ENCODE results near the gene MISP. TPM values are rescaled to one million over a fixed set of nuclear protein-coding genes. Genes with fewer than 3 reads are reported as not detected.

The MISP gene
- total and polyA plus RNA-seq, 9 of the 15 experiments (the other 6 are each of a cell fraction or from before 2014, with no cell fraction given), result 0.04 to 0.29 (median 0.05) TPM; not detected in 5

DNA sequence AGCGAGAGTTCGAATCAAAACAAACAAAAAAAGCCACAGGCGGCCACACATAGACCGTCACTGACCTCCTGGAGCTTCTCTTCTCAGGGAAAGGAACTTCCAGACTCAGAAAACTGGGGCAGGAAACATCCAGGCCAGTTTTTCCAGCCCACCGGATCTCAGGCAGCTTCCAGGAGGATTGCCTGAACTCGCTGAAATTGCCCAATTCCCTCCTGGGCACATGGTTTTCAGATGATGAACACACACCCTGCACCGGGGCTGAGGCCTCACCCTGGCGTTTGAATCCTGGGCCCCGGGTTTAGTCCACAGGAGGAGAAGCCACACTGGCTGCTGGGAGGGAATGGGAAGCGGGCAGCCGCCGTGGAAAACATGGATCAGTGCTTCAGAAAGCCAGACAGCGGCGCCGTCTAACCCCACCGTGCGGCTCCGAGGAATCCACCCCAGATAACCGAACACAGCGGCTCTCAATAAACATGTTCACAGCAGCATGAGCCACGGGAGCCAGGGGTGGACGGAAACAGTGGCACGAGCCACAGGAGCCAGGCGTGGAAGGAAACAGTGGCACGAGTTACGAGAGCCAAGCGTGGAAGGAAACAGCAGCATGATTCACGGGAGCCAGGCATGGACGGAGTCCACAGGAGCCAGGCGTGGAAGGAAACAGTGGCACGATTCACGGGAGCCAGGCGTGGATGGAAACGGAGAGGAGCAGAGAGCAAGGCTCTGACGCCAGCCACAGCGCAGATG, 28.2 kb downstream of the MISP start (continued):
- TF ChIP-seq MYBL2 (IDR thresholded peaks at IDR 0.05; ENCODE audit: low read depth) (no peak), MYBL2 (CRISPR knock-in tag; IDR thresholded peaks at IDR 0.05; ENCODE audit: borderline replicate concordance) (no peak)
- TF ChIP-seq, protein P1, sequence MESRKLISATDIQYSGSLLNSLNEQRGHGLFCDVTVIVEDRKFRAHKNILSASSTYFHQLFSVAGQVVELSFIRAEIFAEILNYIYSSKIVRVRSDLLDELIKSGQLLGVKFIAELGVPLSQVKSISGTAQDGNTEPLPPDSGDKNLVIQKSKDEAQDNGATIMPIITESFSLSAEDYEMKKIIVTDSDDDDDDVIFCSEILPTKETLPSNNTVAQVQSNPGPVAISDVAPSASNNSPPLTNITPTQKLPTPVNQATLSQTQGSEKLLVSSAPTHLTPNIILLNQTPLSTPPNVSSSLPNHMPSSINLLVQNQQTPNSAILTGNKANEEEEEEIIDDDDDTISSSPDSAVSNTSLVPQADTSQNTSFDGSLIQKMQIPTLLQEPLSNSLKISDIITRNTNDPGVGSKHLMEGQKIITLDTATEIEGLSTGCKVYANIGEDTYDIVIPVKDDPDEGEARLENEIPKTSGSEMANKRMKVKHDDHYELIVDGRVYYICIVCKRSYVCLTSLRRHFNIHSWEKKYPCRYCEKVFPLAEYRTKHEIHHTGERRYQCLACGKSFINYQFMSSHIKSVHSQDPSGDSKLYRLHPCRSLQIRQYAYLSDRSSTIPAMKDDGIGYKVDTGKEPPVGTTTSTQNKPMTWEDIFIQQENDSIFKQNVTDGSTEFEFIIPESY (CRISPR knock-in tag; IDR thresholded peaks at IDR 0.05), result peak; percentile 81
- TF ChIP-seq, protein P2, sequence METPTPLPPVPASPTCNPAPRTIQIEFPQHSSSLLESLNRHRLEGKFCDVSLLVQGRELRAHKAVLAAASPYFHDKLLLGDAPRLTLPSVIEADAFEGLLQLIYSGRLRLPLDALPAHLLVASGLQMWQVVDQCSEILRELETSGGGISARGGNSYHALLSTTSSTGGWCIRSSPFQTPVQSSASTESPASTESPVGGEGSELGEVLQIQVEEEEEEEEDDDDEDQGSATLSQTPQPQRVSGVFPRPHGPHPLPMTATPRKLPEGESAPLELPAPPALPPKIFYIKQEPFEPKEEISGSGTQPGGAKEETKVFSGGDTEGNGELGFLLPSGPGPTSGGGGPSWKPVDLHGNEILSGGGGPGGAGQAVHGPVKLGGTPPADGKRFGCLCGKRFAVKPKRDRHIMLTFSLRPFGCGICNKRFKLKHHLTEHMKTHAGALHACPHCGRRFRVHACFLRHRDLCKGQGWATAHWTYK (CRISPR knock-in tag; IDR thresholded peaks at IDR 0.05), result peak; percentile 98

DNA sequence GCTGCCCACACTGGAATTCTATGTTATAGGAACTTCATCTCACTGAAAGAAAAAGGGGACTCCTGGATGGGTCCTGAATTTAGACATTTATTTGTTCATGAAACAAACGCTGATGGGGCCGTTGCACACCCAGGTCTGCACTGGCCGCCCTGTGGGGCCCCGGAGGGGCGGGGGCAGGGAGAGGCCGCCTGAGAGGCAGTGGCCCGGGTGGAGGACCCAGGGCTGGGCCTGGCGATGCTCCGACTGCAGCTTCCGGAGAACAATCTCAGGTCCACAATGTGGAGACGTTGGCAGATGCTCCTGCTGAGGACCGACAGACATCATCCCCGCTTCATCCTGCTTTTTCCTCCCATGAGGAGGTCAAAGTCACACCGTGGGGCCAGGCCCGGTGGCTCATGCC, 30.0 kb downstream of the MISP start:
- no peak overlapping the region; a peak in 1 of 4 replicates for H3K9ac ChIP-seq (ENCODE audit: insufficient read depth in 1 of 2, low read depth in 2 of 2, low read length in 2 of 2)
- peaks cover 0 to 29% of the 10 kb centered on the region in 2 experiments; a peak in 2 of 5 replicates for H3K4me1 ChIP-seq (replicated peaks in 1 of 2; ENCODE audit: control insufficient read depth in 2 of 2, insufficient read depth in 2 of 2, low read length in 2 of 2)
- no TSS peak for BruUV-seq (replicated peaks)
- no peak for DNase-seq (ENCODE audit: extremely low read depth in 1 of 4, low spot score in 3 of 4)
- no peaks in the 10 kb centered on the region for H3K9me3 ChIP-seq (replicated peaks; ENCODE audit: control insufficient read depth, insufficient read depth, low read depth, low read length)
- ChIA-PET POLR2A (interaction anchor here (0.7 to 0.8 kb wide), 2 partner anchors 9 to 77 kb away, joined by 3 read pairs; no protein-coding TSS in a partner anchor), CTCF (ENCODE audit: low intra/inter-chr PET ratio) (no interaction called here)
- in situ Hi-C loops (cut with MboI) (no loop called here), intact Hi-C loops (cut with micrococcal nuclease) (no loop called here)
- H3K27ac ChIP-seq (ENCODE audit: extremely low read depth, low read depth, low read length), result no peak overlapping the region
- H3K36me3 ChIP-seq (ENCODE audit: control insufficient read depth, insufficient read depth, low read length), result no peaks in the 10 kb centered on the region
- no peaks in the 10 kb centered on the region for H3K79me2 ChIP-seq (ENCODE audit: control insufficient read depth, insufficient read depth, low read length)
- no peaks in the 10 kb centered on the region for H3K9me1 ChIP-seq (ENCODE audit: control insufficient read depth, insufficient read depth, low read length)
- no peak overlapping the region for H3K4me3 ChIP-seq
- no peaks in the 10 kb centered on the region for H3K27me3 ChIP-seq (ENCODE audit: control insufficient read depth in 2 of 2, insufficient read depth in 2 of 2, low read length in 2 of 2)
- WGBS (ENCODE audit: insufficient coverage, low coverage, missing lambda C conversion rate), result 85% methylated on average over 11 of the region's 15 CpGs
- H4K20me1 ChIP-seq (replicated peaks; ENCODE audit: control insufficient read depth, insufficient read depth, low read length), result no peaks in the 10 kb centered on the region
- ATAC-seq, result no peak
- H2AFZ ChIP-seq (ENCODE audit: low read depth, low read length), result no peak overlapping the region
- H3K4me2 ChIP-seq (ENCODE audit: insufficient read depth, low read length), result no peak overlapping the region
- no peak for FAIRE-seq
- no peak for TF ChIP-seq RBFOX2 (IDR thresholded peaks at IDR 0.05; ENCODE audit: low read depth, low read length)
- TF ChIP-seq POLR3G (IDR thresholded peaks at IDR 0.05; ENCODE audit: extremely low read depth, insufficient read length, insufficient replicate concordance), result no peak
- no peak for TF ChIP-seq ZNF41 (CRISPR knock-in tag; conservative IDR thresholded peaks at IDR 0.05)
- no peak for TF ChIP-seq PHF20 (IDR thresholded peaks at IDR 0.05; ENCODE audit: partially characterized antibody)
- TF ChIP-seq HNRNPL (IDR thresholded peaks at IDR 0.05; ENCODE audit: low read depth, low read length), result no peak
- TF ChIP-seq KDM2B (CRISPR knock-in tag; IDR thresholded peaks at IDR 0.05), result no peak
- TF ChIP-seq, protein P3, sequence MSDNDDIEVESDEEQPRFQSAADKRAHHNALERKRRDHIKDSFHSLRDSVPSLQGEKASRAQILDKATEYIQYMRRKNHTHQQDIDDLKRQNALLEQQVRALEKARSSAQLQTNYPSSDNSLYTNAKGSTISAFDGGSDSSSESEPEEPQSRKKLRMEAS (CRISPR knock-in tag; IDR thresholded peaks at IDR 0.05), result no peak
- TF ChIP-seq ETV6 (IDR thresholded peaks at IDR 0.05; ENCODE audit: borderline replicate concordance in 1 of 2, low read depth in 2 of 2, low read length in 1 of 2), result no peak
- no peak for TF ChIP-seq ETV6 (CRISPR knock-in tag; IDR thresholded peaks at IDR 0.05; ENCODE audit: borderline replicate concordance)
- TF ChIP-seq SPI1 (IDR thresholded peaks at IDR 0.05; ENCODE audit: borderline replicate concordance, low read depth, low read length), result no peak
- no peak for TF ChIP-seq ZNF212 (CRISPR knock-in tag; IDR thresholded peaks at IDR 0.05)
- TF ChIP-seq, protein P4, sequence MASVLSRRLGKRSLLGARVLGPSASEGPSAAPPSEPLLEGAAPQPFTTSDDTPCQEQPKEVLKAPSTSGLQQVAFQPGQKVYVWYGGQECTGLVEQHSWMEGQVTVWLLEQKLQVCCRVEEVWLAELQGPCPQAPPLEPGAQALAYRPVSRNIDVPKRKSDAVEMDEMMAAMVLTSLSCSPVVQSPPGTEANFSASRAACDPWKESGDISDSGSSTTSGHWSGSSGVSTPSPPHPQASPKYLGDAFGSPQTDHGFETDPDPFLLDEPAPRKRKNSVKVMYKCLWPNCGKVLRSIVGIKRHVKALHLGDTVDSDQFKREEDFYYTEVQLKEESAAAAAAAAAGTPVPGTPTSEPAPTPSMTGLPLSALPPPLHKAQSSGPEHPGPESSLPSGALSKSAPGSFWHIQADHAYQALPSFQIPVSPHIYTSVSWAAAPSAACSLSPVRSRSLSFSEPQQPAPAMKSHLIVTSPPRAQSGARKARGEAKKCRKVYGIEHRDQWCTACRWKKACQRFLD (CRISPR knock-in tag; IDR thresholded peaks at IDR 0.05), result no peak
